Adipose tissue (tissue), 3 donors: ENCODE results near the gene CC2D2B. TPM values are rescaled to one million over a fixed set of nuclear protein-coding genes. Genes with fewer than 3 reads are reported as not detected.
"Not testable (repeated sequence)": the region's sequence is repeated elsewhere in the genome, so short reads cannot be mapped to it uniquely, and the experiment has no call there.

Experiments
- H3K27ac ChIP-seq: one replicate; pipeline ENCODE4 v1.5.1; 2013; ENCODE audit warnings: low read depth, low read length
- WGBS, 3 donors: extraction: QIAGEN DNeasy Blood & Tissue Kit; methylation state at CpG; one replicate each; pipeline ENCODE4 v1.1.7; 2013; 5-methylcytosine and 5-hydroxymethylcytosine counted together
- polyA plus RNA-seq, 3 donors: library from polyadenylated mRNA; stranded (reverse); fragments of 200-250 nt; gene quantifications; one replicate each; pipeline ENCODE4 v1.2.3, GENCODE V29; 2013
- donor health status: healthy with polysubstance abuse.
- donor health status: Bipolar disorder and iron deficiency.
- donor health status: healthy.

Gene CC2D2B
- polyA plus RNA-seq, 3 donors, result 0.03 to 1.5 (median 0.25) TPM

- 86 to 97% (median 92%) methylated on average over 4 of the region's 4 CpGs for WGBS, 3 donors
These were observed 11.5 kb upstream of the CC2D2B start for GRCh38 chr10:95896071-95896850.

GRCh38 chr10:95905897-95906580 lies 1.7 kb upstream of the CC2D2B start:
- H3K27ac ChIP-seq, result not testable (repeated sequence)
- WGBS, 3 donors, result 97 to 99% (median 99%) methylated on average over 12 of the region's 12 CpGs

More at GRCh38 chr10:95896071-95896850, 11.5 kb upstream of the CC2D2B start:
- no peak overlapping the region for H3K27ac ChIP-seq

GRCh38 chr10:95906677-95907455 lies 909 bp upstream of the CC2D2B start:
- H3K27ac ChIP-seq, result no peak overlapping the region
- WGBS, 3 donors, result 11 to 15% (median 12%) methylated on average over 22 of the region's 22 CpGs

GRCh38 chr10:95908450-95908849 lies 675 bp downstream of the CC2D2B start:
- 56 to 62% (median 57%) methylated on average over 4 of the region's 4 CpGs for WGBS, 3 donors
- H3K27ac ChIP-seq, result no peak overlapping the region

GRCh38 chr10:95909561-95909960 lies 1.8 kb downstream of the CC2D2B start:
- no peak overlapping the region for H3K27ac ChIP-seq
- WGBS, 3 donors, result 88 to 98% (median 95%) methylated on average over 2 of the region's 2 CpGs

- not testable (repeated sequence) for H3K27ac ChIP-seq
These were observed 8.3 kb downstream of the CC2D2B start for GRCh38 chr10:95916039-95916438.

- 80 to 91% (median 89%) methylated on average over 6 of the region's 6 CpGs for WGBS, 3 donors
These were observed 13.1 kb downstream of the CC2D2B start for GRCh38 chr10:95920798-95921426.

GRCh38 chr10:95925033-95925432 lies 17.3 kb downstream of the CC2D2B start:
- 44 to 90% (median 80%) methylated on average over 3 of the region's 3 CpGs for WGBS, 3 donors
- H3K27ac ChIP-seq, result no peak overlapping the region

More at GRCh38 chr10:95920798-95921426, 13.1 kb downstream of the CC2D2B start:
- H3K27ac ChIP-seq, result no peak overlapping the region

GRCh38 chr10:95935429-95935828 lies 27.7 kb downstream of the CC2D2B start:
- 71 to 100% (median 81%) methylated on average over 2 of the region's 2 CpGs for WGBS, 3 donors

GRCh38 chr10:95941115-95941514 lies 33.3 kb downstream of the CC2D2B start:
- H3K27ac ChIP-seq, result no peak overlapping the region
- 66 to 75% (median 75%) methylated on average over 4 of the region's 4 CpGs for WGBS, 3 donors

More at GRCh38 chr10:95935429-95935828, 27.7 kb downstream of the CC2D2B start:
- H3K27ac ChIP-seq, result no peak overlapping the region

- no peak overlapping the region for H3K27ac ChIP-seq
- 47 to 61% (median 51%) methylated on average over 7 of the region's 7 CpGs for WGBS, 3 donors
These were observed 55.6 kb downstream of the CC2D2B start for GRCh38 chr10:95963202-95963990.

- WGBS, 3 donors, result 50 to 71% (median 55%) methylated on average over 1 of the region's 1 CpG
- no peak overlapping the region for H3K27ac ChIP-seq
These were observed 56.2 kb downstream of the CC2D2B start for GRCh38 chr10:95963991-95964389.

GRCh38 chr10:95964756-95965155 lies 57.0 kb downstream of the CC2D2B start:
- no peak overlapping the region for H3K27ac ChIP-seq
- 85 to 97% (median 88%) methylated on average over 1 of the region's 1 CpG for WGBS, 3 donors

GRCh38 chr10:95976362-95977229 lies 68.8 kb downstream of the CC2D2B start:
- WGBS, 3 donors, result 77 to 89% (median 82%) methylated on average over 8 to 9 of the region's 9 CpGs
- no peak overlapping the region for H3K27ac ChIP-seq

- no peak overlapping the region for H3K27ac ChIP-seq
- WGBS, 3 donors, result 79 to 98% (median 97%) methylated on average over 2 of the region's 2 CpGs
These were observed 74.4 kb downstream of the CC2D2B start for GRCh38 chr10:95982200-95982599.

- H3K27ac ChIP-seq, result no peak overlapping the region
- WGBS, 3 donors, result 43 to 70% (median 63%) methylated on average over 2 of the region's 2 CpGs
These were observed 80.1 kb downstream of the CC2D2B start for GRCh38 chr10:95987685-95988426.
